ENCODE data around the gene ZNF365.

Gene ZNF365

GRCh38 chr10:62380016-62380415 is 5.8 kb downstream of the ZNF365 start:
- ATAC-seq (ENCODE audit: insufficient read depth, low read depth) = no peak
- Histone ChIP-seq H3K4me3 (ENCODE audit: low read depth in 1 of 2, low read length in 2 of 2) (no peak overlapping the region), H4K20me1 (ENCODE audit: insufficient read depth, low read length) (no peaks in the 10 kb centered on the region), H2AFZ (ENCODE audit: low read depth, low read length) (no peak overlapping the region), H3K27me3 (ENCODE audit: insufficient read depth, low read length, poor library complexity) (no peaks in the 10 kb centered on the region), H3K9me3 (ENCODE audit: insufficient read depth, low read length, severe bottlenecking) (no peaks in the 10 kb centered on the region), H3K27ac (ENCODE audit: low read length) (no peak overlapping the region), H3K4me2 (ENCODE audit: insufficient read depth, low read length) (no peak overlapping the region), H3K4me1 (ENCODE audit: insufficient read depth, low read length) (no peaks in the 10 kb centered on the region; the same call in 1 of the 2 replicates), H3K9ac (ENCODE audit: low read depth, low read length) (no peak overlapping the region), H3K79me2 (ENCODE audit: insufficient read depth, low read length) (no peaks in the 10 kb centered on the region), H3K36me3 (ENCODE audit: insufficient read depth, low read length) (no peaks in the 10 kb centered on the region)
- TF ChIP-seq EZH2 (IDR thresholded peaks at IDR 0.05; ENCODE audit: borderline replicate concordance, low read depth, low read length, severe bottlenecking) (no peak), CTCF (IDR thresholded peaks at IDR 0.05; ENCODE audit: borderline replicate concordance, extremely low read depth, low read length, poor library complexity, severe bottlenecking) (no peak)
- DNase-seq = no peak

- Histone ChIP-seq H3K4me2 (ENCODE audit: insufficient read depth, low read length) (no peak overlapping the region), H3K27ac (ENCODE audit: low read length) (no peak overlapping the region), H3K4me1 (ENCODE audit: insufficient read depth, low read length) (no peaks in the 10 kb centered on the region; the same call in 1 of the 2 replicates), H3K79me2 (ENCODE audit: insufficient read depth, low read length) (no peaks in the 10 kb centered on the region), H3K36me3 (ENCODE audit: insufficient read depth, low read length) (no peaks in the 10 kb centered on the region), H3K27me3 (ENCODE audit: insufficient read depth, low read length, poor library complexity) (no peaks in the 10 kb centered on the region), H4K20me1 (ENCODE audit: insufficient read depth, low read length) (no peaks in the 10 kb centered on the region), H2AFZ (ENCODE audit: low read depth, low read length) (no peak overlapping the region), H3K9me3 (ENCODE audit: insufficient read depth, low read length, severe bottlenecking) (no peaks in the 10 kb centered on the region), H3K4me3 (ENCODE audit: low read depth in 1 of 2, low read length in 2 of 2) (no peak overlapping the region), H3K9ac (ENCODE audit: low read depth, low read length) (no peak overlapping the region)
- ATAC-seq (ENCODE audit: insufficient read depth, low read depth) (no peak), DNase-seq (no peak)
- TF ChIP-seq EZH2 (IDR thresholded peaks at IDR 0.05; ENCODE audit: borderline replicate concordance, low read depth, low read length, severe bottlenecking) (no peak), CTCF (IDR thresholded peaks at IDR 0.05; ENCODE audit: borderline replicate concordance, extremely low read depth, low read length, poor library complexity, severe bottlenecking) (no peak)
Observed at GRCh38 chr10:62381385-62382102, 7.4 kb downstream of the ZNF365 start.

GRCh38 chr10:62382831-62383230 is 8.7 kb downstream of the ZNF365 start:
- no peak for ATAC-seq (ENCODE audit: insufficient read depth, low read depth)
- no peaks in the 10 kb centered on the region for H3K9me3 ChIP-seq (ENCODE audit: insufficient read depth, low read length, severe bottlenecking)
- H3K79me2 ChIP-seq (ENCODE audit: insufficient read depth, low read length) = no peaks in the 10 kb centered on the region
- no peaks in the 10 kb centered on the region for H3K36me3 ChIP-seq (ENCODE audit: insufficient read depth, low read length)
- no peak overlapping the region for H3K9ac ChIP-seq (ENCODE audit: low read depth, low read length)
- no peak overlapping the region for H2AFZ ChIP-seq (ENCODE audit: low read depth, low read length)
- H3K4me2 ChIP-seq (ENCODE audit: insufficient read depth, low read length) = no peak overlapping the region
- no peak overlapping the region for H3K27ac ChIP-seq (ENCODE audit: low read length)
- no peaks in the 10 kb centered on the region for H4K20me1 ChIP-seq (ENCODE audit: insufficient read depth, low read length)
- H3K4me3 ChIP-seq (ENCODE audit: low read depth in 1 of 2, low read length in 2 of 2) = no peak overlapping the region
- TF ChIP-seq EZH2 (IDR thresholded peaks at IDR 0.05; ENCODE audit: borderline replicate concordance, low read depth, low read length, severe bottlenecking) (no peak), CTCF (IDR thresholded peaks at IDR 0.05; ENCODE audit: borderline replicate concordance, extremely low read depth, low read length, poor library complexity, severe bottlenecking) (no peak)
- H3K4me1 ChIP-seq (ENCODE audit: insufficient read depth, low read length) = no peaks in the 10 kb centered on the region; the same call in 1 of the 2 replicates
- no peak for DNase-seq
- no peaks in the 10 kb centered on the region for H3K27me3 ChIP-seq (ENCODE audit: insufficient read depth, low read length, poor library complexity)

All from DND-41 (cell line).